ENCODE data around the gene C20orf96. TPM values are rescaled to one million over a fixed set of nuclear protein-coding genes. Genes with fewer than 3 reads are reported as not detected.

C20orf96 gene
- total RNA-seq, 1 donor from 2014 or later: 11.6 TPM

DNA sequence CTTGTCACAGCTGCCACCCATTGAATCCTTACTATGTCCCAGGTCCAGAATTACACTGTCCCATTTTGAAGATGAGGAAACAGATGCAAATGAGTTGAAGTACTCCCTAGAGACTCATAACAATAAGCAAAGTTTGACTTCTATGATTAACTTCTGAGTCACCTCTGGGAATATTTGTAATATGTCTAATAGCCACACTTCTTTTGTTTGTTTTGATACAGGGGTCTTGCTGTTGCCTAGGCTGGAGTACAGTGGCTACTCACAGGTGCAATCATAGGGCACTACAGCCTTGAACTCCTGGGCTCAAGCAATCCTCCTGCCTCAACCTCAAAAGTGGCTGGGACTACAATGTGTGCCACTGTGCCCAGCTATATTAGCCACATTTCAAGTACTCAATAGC lies 23.4 kb upstream of the C20orf96 start:
- ATAC-seq: no peak
- no peak for DNase-seq
- Histone ChIP-seq H3K9me3 (no peaks in the 10 kb centered on the region), H3K36me3 (no peaks in the 10 kb centered on the region), H3K27me3 (ENCODE audit: low read depth) (no peaks in the 10 kb centered on the region), H3K4me3 (no peak overlapping the region), H3K27ac (no peak overlapping the region), H3K4me1 (peaks cover 20% of the 10 kb centered on the region)
- intact Hi-C loops (cut with DNase I): no loop called here
- TF ChIP-seq, protein P1, sequence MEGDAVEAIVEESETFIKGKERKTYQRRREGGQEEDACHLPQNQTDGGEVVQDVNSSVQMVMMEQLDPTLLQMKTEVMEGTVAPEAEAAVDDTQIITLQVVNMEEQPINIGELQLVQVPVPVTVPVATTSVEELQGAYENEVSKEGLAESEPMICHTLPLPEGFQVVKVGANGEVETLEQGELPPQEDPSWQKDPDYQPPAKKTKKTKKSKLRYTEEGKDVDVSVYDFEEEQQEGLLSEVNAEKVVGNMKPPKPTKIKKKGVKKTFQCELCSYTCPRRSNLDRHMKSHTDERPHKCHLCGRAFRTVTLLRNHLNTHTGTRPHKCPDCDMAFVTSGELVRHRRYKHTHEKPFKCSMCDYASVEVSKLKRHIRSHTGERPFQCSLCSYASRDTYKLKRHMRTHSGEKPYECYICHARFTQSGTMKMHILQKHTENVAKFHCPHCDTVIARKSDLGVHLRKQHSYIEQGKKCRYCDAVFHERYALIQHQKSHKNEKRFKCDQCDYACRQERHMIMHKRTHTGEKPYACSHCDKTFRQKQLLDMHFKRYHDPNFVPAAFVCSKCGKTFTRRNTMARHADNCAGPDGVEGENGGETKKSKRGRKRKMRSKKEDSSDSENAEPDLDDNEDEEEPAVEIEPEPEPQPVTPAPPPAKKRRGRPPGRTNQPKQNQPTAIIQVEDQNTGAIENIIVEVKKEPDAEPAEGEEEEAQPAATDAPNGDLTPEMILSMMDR (IDR thresholded peaks at IDR 0.05): no peak

DNA sequence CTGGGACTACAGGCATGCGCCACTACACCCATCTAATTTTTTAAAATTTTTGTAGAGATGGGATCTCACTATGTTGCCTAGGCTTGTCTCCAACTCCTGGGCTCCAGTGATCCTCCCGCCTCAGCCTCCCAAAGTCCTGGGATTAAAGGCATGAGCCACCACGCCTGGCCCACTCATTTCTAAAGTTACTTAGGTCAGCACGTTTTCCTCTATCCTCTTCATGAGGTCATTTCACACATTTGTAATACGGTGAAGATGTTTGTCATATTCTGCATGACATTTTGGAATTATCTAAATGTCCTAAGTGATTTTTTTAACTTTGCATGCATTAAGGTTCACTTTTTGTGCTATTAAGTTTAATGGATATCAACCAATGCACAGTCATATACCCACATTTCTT lies 22.9 kb upstream of the C20orf96 start:
- Histone ChIP-seq H3K9me3 (no peaks in the 10 kb centered on the region), H3K36me3 (no peaks in the 10 kb centered on the region), H3K4me3 (no peak overlapping the region), H3K4me1 (peaks cover 25% of the 10 kb centered on the region), H3K27ac (no peak overlapping the region), H3K27me3 (ENCODE audit: low read depth) (no peaks in the 10 kb centered on the region)
- ATAC-seq (no peak), DNase-seq (no peak)
- TF ChIP-seq, protein P1 (IDR thresholded peaks at IDR 0.05): no peak
- intact Hi-C loops (cut with DNase I): no loop called here

DNA sequence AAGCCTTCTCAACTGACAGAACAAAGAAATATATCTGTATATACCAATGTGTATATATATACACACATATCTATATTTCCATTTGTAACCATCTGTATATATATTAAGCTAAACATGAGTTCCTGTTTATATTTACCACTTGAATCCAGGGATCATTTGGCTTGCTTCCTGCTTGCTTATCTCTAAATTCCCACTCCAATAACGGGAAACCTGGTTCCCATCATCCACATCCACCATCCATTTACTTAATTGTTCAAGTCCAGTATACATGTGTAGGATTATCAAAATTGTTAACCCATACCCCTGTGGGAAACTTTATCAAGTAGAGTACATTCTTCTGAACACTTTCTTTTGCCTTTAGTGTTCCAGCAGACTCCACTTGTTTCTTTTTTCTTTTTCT lies 22.3 kb upstream of the C20orf96 start:
- no peak overlapping the region for H3K27ac ChIP-seq
- H3K9me3 ChIP-seq: no peaks in the 10 kb centered on the region
- no peaks in the 10 kb centered on the region for H3K27me3 ChIP-seq (ENCODE audit: low read depth)
- no peak overlapping the region for H3K4me3 ChIP-seq
- DNase-seq (no peak), ATAC-seq (no peak)
- no peaks in the 10 kb centered on the region for H3K36me3 ChIP-seq
- peaks cover 26% of the 10 kb centered on the region for H3K4me1 ChIP-seq
- intact Hi-C loops (cut with DNase I): no loop called here
- TF ChIP-seq, protein P1 (IDR thresholded peaks at IDR 0.05): no peak

DNA sequence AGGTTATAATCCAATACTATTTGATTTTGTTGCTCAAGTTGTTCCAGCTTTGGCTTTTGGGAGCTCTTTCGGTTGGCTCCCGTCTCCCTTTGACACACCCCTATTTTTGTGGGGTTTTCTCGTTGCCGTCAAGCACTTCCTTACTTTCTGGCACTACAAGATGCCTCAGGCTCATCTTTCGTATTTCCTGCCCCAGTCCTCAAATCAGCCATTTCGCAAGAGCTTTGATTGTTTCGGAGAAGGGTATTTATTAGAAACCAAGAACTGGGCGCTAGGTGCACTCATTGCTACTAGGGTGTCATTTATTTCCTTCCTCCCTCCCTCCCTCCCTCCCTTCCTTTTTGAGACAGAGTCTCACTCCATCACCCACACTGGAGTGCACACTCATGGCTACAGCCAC lies 21.5 kb upstream of the C20orf96 start:
- ATAC-seq: no peak
- no peak for DNase-seq
- intact Hi-C loops (cut with DNase I): no loop called here
- Histone ChIP-seq H3K9me3 (no peaks in the 10 kb centered on the region), H3K36me3 (no peaks in the 10 kb centered on the region), H3K4me1 (peaks cover 26% of the 10 kb centered on the region), H3K27me3 (ENCODE audit: low read depth) (no peaks in the 10 kb centered on the region), H3K4me3 (no peak overlapping the region), H3K27ac (no peak overlapping the region)
- TF ChIP-seq, protein P1 (IDR thresholded peaks at IDR 0.05): no peak

DNA sequence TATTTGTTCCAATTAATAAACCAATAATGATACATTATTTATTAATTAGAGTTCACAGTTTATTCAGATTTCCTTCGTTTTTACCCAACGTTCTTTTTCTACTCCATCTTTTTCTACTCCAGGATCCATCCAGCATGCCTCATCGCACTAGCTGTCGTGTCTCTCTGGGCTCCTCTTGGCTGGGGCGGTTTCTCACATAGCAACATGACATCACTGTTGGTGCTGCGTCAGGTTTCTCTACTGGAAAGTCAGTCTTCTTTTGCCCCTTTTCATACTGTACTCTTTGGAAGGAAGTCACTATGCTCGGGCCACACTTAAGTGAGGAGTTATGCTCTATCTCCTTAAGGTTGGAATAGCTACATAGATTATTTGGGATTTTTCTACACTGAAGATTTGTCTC lies 21.1 kb upstream of the C20orf96 start:
- H3K27ac ChIP-seq: no peak overlapping the region
- peaks cover 26% of the 10 kb centered on the region for H3K4me1 ChIP-seq
- TF ChIP-seq, protein P1 (IDR thresholded peaks at IDR 0.05): no peak
- no peaks in the 10 kb centered on the region for H3K27me3 ChIP-seq (ENCODE audit: low read depth)
- no peaks in the 10 kb centered on the region for H3K36me3 ChIP-seq
- no peak overlapping the region for H3K4me3 ChIP-seq
- DNase-seq (no peak), ATAC-seq (no peak)
- H3K9me3 ChIP-seq: no peaks in the 10 kb centered on the region
- intact Hi-C loops (cut with DNase I): no loop called here

DNA sequence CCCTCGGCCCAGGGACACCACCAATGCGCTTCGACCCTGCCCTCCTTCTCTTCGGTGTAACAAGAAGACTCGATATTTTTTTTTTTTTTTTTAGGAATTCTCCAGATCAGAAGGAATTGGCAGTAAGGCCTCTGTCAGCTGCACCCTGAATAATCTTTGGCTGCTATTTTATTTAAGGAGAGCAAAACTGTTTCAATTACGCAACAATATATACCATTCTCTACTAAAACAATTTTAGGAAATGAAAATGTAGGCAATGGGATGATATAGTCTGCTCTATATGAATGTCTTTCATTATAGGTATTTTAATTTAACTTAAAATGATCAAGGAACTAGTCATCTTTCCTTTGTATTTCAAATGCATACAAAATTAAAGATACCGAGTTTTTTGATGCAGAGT lies 20.1 kb upstream of the C20orf96 start:
- DNase-seq: no peak

More for the DNA sequence above, 20.1 kb upstream of the C20orf96 start:
- no peaks in the 10 kb centered on the region for H3K9me3 ChIP-seq
- H3K4me1 ChIP-seq: peaks cover 26% of the 10 kb centered on the region
- H3K4me3 ChIP-seq: peak overlapping the region; percentile 60
- TF ChIP-seq, protein P1 (IDR thresholded peaks at IDR 0.05): no peak
- H3K27ac ChIP-seq: peak overlapping the region; percentile 90
- no peaks in the 10 kb centered on the region for H3K36me3 ChIP-seq
- intact Hi-C loops (cut with DNase I): no loop called here
- ATAC-seq: no peak
- no peaks in the 10 kb centered on the region for H3K27me3 ChIP-seq (ENCODE audit: low read depth)
